HEK293T (cell line): Measurements from ENCODE around the gene MAD1L1.

Experiments used
- CTCF ChIA-PET: fragments of 350-600 bp; formaldehyde crosslinking; extraction: SDS; loops from one replicate; lab custom pipeline; 2021; ENCODE audit warnings: antibody characterized with exemption, inconsistent platforms; lab: Yijun Ruan, JAX
- POLR2A ChIA-PET: fragments of 350-600 bp; formaldehyde crosslinking; extraction: SDS; loops from one replicate; lab custom pipeline; 2020; ENCODE audit warnings: antibody characterized with exemption, inconsistent platforms; lab: Yijun Ruan, JAX
- DNase-seq: peaks from one replicate; pipeline ENCODE4 v3.0.0; 2012; ENCODE audit warnings: mixed read lengths; ENCODE audit errors: extremely low spot score
- ARNT ChIP-seq: fragments of 450-650 bp; IDR thresholded peaks from 2 replicates; pipeline ENCODE4 v1.6.1; 2017; ENCODE audit warnings: mild to moderate bottlenecking
- BHLHE40 ChIP-seq: fragments of 450-650 bp; IDR thresholded peaks from 2 replicates; pipeline ENCODE4 v1.6.1; 2016; ENCODE audit warnings: mild to moderate bottlenecking, moderate library complexity, borderline replicate concordance
- CTBP1 ChIP-seq: fragments of 450-650 bp; IDR thresholded peaks from 2 replicates; pipeline ENCODE4 v1.6.1; 2016; ENCODE audit warnings: borderline replicate concordance
- ELF4 ChIP-seq: fragments of 450-650 bp; IDR thresholded peaks from 2 replicates; pipeline ENCODE4 v1.6.1; 2017; ENCODE audit warnings: antibody characterized with exemption
- FOXA1 ChIP-seq: fragments of 450-650 bp; IDR thresholded peaks from 2 replicates; pipeline ENCODE4 v1.6.1; 2016; ENCODE audit warnings: mild to moderate bottlenecking
- FOXK2 ChIP-seq: fragments of 450-650 bp; IDR thresholded peaks from 2 replicates; pipeline ENCODE4 v1.6.1; 2016; ENCODE audit warnings: mild to moderate bottlenecking
- FOXM1 ChIP-seq: fragments of 450-650 bp; IDR thresholded peaks from 2 replicates; pipeline ENCODE4 v1.6.1; 2017; ENCODE audit warnings: mild to moderate bottlenecking, borderline replicate concordance
- HDGF ChIP-seq: fragments of 450-650 bp; IDR thresholded peaks from 2 replicates; pipeline ENCODE4 v1.6.1; 2017; ENCODE audit warnings: antibody characterized with exemption, borderline replicate concordance
- L3MBTL2 ChIP-seq: fragments of 450-650 bp; conservative IDR thresholded peaks from 2 replicates; pipeline ENCODE4 v1.6.1; 2016; ENCODE audit warnings: mild to moderate bottlenecking
- LEF1 ChIP-seq: fragments of 450-650 bp; IDR thresholded peaks from 2 replicates; pipeline ENCODE4 v1.6.1; 2017; ENCODE audit warnings: mild to moderate bottlenecking, borderline replicate concordance
- NFRKB ChIP-seq: fragments of 450-650 bp; IDR thresholded peaks from 2 replicates; pipeline ENCODE4 v1.6.1; 2016; ENCODE audit warnings: mild to moderate bottlenecking, moderate library complexity
- SP1 ChIP-seq: fragments of 450-650 bp; IDR thresholded peaks from 2 replicates; pipeline ENCODE4 v1.6.1; 2017
- SUZ12 ChIP-seq: fragments of 450-650 bp; IDR thresholded peaks from 2 replicates; pipeline ENCODE4 v1.6.1; 2016; ENCODE audit warnings: mild to moderate bottlenecking
- TARDBP ChIP-seq: fragments of 450-650 bp; IDR thresholded peaks from 2 replicates; pipeline ENCODE4 v1.6.1; 2016
- ZNF384 ChIP-seq: fragments of 450-650 bp; IDR thresholded peaks from 2 replicates; pipeline ENCODE4 v1.6.1; 2016
- TF ChIP-seq, protein P1 (sequence below): fragments of 450-650 bp; IDR thresholded peaks from 2 replicates; pipeline ENCODE4 v1.6.1; 2016

The MAD1L1 gene

DNA sequence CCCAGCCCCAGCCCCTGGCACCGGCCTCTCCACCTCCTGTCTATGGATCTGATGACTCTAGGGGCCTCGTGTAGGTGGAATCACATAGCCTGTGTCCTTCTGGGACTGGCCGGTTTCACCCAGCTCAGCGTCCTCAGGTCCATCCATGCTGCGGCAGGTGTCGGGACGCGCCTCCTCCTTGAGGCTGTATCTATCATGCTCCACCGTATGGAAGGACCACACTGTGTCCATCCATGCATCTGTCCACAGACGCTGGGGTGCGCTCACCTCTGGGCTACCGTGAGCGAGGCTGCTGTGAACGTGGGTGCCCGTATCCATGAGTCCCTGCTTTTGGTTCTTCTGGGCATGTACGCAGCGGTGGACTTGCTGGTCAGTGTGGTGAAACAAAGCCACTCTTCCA, 281.1 kb downstream of the MAD1L1 start:
- DNase-seq, result no peak
- TF ChIP-seq ARNT, result no peak
- no peak for TF ChIP-seq LEF1
- TF ChIP-seq FOXK2, result no peak
- no peak for TF ChIP-seq SP1
- no peak for TF ChIP-seq TARDBP
- no peak for TF ChIP-seq HDGF
- TF ChIP-seq FOXM1, result no peak
- no peak for TF ChIP-seq BHLHE40
- TF ChIP-seq CTBP1, result no peak
- TF ChIP-seq SUZ12, result no peak
- no peak for TF ChIP-seq FOXA1
- TF ChIP-seq L3MBTL2, result no peak
- TF ChIP-seq, protein P1, sequence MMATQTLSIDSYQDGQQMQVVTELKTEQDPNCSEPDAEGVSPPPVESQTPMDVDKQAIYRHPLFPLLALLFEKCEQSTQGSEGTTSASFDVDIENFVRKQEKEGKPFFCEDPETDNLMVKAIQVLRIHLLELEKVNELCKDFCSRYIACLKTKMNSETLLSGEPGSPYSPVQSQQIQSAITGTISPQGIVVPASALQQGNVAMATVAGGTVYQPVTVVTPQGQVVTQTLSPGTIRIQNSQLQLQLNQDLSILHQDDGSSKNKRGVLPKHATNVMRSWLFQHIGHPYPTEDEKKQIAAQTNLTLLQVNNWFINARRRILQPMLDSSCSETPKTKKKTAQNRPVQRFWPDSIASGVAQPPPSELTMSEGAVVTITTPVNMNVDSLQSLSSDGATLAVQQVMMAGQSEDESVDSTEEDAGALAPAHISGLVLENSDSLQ, result no peak
- TF ChIP-seq NFRKB, result no peak
- TF ChIP-seq ZNF384, result no peak
- TF ChIP-seq ELF4, result no peak
- CTCF ChIA-PET, result no interaction called here
- POLR2A ChIA-PET, result no interaction called here

DNA sequence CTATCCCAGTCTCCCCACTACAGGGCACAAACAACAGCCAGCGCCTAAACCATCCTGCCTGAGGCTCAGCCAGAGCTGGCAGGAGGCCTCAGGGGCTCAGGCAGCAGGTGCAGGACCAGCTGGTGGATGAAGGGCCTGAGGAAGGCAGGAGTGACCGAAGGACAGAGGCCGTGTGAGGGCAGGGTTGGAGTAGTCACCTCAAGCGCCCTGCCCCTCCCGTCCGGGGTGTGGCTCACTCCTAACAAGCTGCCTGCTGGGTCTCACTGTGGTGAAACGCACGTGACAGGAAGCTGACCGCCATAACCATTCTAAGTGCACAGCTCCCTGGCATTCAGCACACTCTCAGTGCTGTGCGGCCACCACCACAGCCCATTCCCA, 281.6 kb downstream of the MAD1L1 start:
- ChIA-PET POLR2A (no interaction called here), CTCF (no interaction called here)
- no peak for DNase-seq

DNA sequence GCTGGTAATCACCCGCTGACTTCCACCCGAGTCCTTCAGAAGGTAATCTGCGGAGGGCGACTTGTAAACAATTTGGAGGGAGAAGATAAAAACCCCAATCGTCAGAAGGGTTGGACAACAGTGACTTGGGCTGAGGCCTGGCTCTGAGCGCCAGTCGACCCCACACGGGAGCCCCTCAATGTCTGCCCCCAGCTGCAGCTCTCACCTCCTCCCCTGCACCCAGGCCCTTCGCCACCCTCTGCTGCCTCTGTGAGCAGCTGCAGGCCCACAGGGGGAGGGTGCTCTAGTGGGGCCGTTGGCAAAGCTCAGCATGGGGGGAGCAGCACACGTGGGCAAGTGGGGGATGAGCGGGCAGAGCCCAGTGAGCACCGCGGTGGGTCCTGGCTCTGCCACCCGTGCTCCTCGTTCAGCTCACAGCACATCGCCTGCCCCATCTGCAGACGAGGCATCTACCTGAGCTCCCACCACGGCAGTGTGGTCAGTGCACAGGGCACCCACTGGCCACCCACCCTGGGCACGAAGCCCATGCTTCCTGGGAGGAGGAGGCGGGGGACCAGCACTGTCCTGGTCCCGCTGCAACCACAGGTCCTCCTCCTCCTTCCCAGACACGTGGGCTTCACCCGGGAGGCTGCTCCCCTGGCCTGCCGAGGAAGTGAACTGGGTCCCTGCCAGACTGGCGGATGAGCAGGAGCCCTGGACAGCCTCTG, 282.1 kb downstream of the MAD1L1 start:
- CTCF ChIA-PET, result no interaction called here
- TF ChIP-seq L3MBTL2 (no peak), LEF1 (no peak), HDGF (no peak), FOXM1 (no peak), SUZ12 (no peak), TARDBP (no peak), SP1 (no peak), FOXA1 (no peak), ELF4 (no peak), CTBP1 (no peak), BHLHE40 (no peak), ARNT (no peak), NFRKB (no peak), FOXK2 (no peak), ZNF384 (no peak)
- TF ChIP-seq, protein P1, result no peak
- POLR2A ChIA-PET, result no interaction called here
- DNase-seq, result no peak

More for the DNA sequence above, 281.6 kb downstream of the MAD1L1 start:
- TF ChIP-seq SUZ12, result no peak
- no peak for TF ChIP-seq CTBP1
- no peak for TF ChIP-seq HDGF
- TF ChIP-seq FOXK2, result no peak

DNA sequence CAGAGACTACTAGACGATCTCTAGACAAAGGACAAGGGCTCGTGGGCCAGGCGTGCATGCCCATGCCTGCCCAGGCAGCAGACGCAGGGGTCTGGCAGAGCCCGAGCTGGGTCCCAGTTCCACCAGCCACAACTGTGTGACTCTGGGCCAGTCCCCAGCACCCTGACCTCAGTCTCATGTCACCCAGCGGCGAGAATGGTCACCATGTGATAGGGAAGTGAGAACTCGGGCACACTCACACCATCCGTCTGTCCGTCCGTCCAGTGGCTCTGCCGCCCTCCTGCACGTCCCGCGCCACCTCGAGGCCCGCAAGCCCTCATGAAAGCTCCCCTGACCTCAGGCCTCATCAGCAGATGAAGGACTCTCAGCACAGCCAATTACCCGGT, 282.7 kb downstream of the MAD1L1 start:
- no peak for DNase-seq
- no peak for TF ChIP-seq ELF4
- TF ChIP-seq TARDBP, result no peak
- TF ChIP-seq SUZ12, result no peak
- TF ChIP-seq BHLHE40, result no peak
- TF ChIP-seq ZNF384, result no peak
- no peak for TF ChIP-seq CTBP1
- TF ChIP-seq LEF1, result no peak
- TF ChIP-seq HDGF, result no peak
- TF ChIP-seq, protein P1, result no peak
- TF ChIP-seq NFRKB, result no peak
- no peak for TF ChIP-seq SP1
- no peak for TF ChIP-seq L3MBTL2
- ChIA-PET CTCF (no interaction called here), POLR2A (no interaction called here)

DNA sequence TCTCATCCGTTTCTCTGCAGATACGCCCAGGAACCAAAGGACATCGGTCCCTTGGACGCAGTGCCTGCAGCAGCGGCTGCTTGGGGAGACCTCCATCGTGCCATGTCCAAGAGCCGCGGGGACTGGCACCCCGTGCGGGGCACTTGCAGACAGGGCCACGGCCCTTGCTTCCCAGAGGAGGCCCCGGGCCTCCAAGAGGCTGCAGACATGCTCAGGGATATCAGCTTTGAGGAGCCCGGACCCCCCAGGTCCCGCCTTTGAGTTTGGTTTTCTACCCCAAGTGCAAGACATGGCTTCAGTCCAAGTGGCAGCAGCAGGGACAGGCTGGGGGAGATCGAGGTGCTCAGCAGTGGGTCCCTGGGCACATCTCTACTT, 283.1 kb downstream of the MAD1L1 start:
- DNase-seq, result no peak
- ChIA-PET CTCF (no interaction called here), POLR2A (no interaction called here)
- TF ChIP-seq ELF4, result no peak
- TF ChIP-seq, protein P1, result no peak
- no peak for TF ChIP-seq ARNT
- no peak for TF ChIP-seq LEF1
- TF ChIP-seq L3MBTL2, result no peak
- no peak for TF ChIP-seq BHLHE40
- no peak for TF ChIP-seq CTBP1
- no peak for TF ChIP-seq TARDBP
- no peak for TF ChIP-seq FOXK2

DNA sequence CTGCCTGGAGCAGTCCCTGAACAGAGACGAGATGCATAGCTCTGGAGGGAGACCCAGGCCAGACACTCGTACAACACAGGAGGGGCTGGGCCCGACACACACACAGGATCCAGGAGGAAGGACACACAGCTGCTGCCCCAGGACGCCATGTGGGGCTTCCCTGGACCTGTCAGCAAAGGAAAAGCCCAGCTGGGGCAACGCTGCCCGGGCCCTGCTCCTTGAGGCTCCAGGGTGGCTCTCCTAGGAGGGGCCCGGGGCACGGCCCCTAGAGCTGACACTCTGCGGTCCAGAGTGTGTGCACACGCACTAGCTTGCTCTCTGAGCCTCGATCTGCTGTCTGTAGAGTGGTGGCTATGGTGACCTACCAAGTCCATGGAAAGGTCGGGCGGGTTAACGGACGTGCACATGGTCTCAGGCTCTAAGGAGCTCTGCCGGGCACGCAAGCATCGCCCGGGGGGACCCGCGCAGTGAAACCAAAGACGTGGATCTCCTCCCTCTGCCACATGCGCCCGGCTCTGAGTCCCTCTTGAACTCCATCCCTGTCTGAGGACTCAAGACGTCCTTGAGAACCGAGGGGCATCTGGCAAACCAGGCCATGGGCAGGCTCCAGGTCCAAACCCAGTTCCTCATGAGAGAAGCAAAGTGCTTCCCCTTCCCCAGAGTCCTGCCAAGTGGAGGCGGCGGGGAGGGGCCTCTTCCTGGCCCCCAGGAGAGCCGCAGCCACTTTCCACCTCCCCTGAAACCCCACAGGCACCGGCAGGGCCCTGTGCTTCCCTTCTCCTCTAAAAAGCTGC, 283.7 kb downstream of the MAD1L1 start:
- no peak for TF ChIP-seq TARDBP
- TF ChIP-seq SP1, result no peak
- TF ChIP-seq FOXK2, result no peak
- TF ChIP-seq FOXM1, result no peak
- no peak for TF ChIP-seq SUZ12
- no peak for TF ChIP-seq L3MBTL2
- TF ChIP-seq LEF1, result no peak
- no peak for TF ChIP-seq ARNT
- no peak for TF ChIP-seq NFRKB
- TF ChIP-seq, protein P1, result no peak
- POLR2A ChIA-PET, result interaction anchor here (0.5 kb wide), 1 partner anchor 194 kb away, joined by 3 read pairs; no protein-coding TSS in a partner anchor
- CTCF ChIA-PET, result no interaction called here
- no peak for DNase-seq
